HG03159 (cell line): Measurements from ENCODE around the gene DAG1.
A peak's percentile ranks its signal among the peaks of the same experiment; 100 is the strongest.
"Not testable (repeated sequence)": the region's sequence is repeated elsewhere in the genome, so short reads cannot be mapped to it uniquely, and the experiment has no call there.

Experiments used
- ATAC-seq: cut with Tn5 transposase; IDR thresholded peaks from one replicate; pipeline ENCODE4 v1.9.1; 2021; ENCODE audit warnings: mild to moderate bottlenecking, moderate library complexity; ENCODE audit not compliant: unreplicated experiment

The DAG1 gene

DNA sequence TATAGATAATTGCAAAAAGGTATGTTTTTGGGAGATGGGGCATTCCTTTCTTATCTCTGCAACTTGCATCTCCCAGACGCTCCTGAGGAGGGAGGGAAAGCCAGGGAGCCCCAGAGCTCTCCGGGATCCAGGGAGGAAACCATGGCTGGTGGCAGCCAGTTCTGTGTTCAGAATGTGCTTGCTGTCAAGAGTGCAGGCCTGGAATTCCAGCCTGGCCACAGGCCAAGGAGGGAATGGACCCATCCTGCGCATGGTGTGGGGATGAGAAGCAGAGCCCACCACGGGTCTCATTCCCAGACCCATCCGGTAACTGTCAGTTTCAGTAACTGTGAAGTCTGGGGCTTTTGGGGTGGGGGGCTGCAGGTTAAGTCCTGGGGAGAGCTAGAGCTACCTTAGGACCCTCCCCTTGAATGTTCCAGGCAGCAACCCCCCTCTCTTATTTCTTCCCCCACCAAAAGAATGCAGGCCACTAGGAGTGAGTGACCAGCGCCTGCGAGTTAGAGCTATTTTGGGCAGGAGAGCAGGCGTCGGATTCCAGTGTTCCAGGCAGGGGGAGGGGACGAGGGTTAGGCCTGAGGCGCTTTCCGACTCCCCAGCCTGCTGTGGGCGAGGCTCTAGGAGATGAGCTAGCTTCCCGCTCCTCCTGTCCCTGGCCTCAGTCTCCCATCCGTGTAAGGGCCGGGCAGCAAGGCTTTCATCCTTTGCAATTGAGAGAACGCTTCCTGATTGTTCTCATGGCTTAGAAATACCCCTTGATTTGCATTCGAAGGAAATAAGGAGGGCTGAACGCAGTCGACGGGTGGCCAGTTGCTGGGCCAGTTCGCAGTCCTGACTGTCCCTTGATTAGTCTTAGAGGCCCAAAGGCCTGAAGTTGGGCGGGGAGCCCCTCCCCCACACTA, 781 bp upstream of the DAG1 start:
- ATAC-seq = no peak

DNA sequence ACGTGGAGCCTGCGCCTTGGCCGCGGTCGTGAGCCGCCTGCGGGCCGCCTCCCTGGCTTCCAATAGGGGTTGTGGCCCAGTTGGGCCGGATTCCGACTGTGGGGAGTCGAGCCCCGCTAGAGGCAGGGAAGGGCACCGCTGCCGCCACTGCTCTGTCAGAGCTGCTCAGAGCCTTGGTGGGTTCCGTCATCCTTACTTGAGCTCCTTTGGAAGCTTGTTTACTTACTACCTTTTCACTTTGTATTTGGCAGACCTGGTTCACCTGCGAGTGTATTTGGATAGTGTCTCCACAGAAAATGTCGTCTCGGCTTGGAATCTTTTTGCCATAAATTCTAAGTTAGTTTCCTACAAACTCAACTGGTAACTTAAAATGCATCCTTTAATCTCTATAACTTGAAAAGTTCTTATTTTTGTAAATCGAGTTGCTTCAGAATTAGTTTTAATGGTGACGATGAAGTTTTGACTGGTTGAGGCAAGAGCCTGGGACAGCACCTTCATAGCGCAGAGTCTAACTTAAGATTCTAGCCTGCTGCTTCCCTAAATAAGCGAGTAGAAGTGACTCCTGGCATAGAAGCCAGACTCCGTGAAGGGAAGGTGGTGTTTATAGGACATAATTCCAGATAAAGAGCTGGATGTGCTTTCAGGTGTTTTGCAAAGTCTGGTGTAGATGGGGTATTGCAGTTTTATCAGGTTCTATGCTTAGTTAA, 800 bp downstream of the DAG1 start:
- peak; percentile 23 for ATAC-seq

DNA sequence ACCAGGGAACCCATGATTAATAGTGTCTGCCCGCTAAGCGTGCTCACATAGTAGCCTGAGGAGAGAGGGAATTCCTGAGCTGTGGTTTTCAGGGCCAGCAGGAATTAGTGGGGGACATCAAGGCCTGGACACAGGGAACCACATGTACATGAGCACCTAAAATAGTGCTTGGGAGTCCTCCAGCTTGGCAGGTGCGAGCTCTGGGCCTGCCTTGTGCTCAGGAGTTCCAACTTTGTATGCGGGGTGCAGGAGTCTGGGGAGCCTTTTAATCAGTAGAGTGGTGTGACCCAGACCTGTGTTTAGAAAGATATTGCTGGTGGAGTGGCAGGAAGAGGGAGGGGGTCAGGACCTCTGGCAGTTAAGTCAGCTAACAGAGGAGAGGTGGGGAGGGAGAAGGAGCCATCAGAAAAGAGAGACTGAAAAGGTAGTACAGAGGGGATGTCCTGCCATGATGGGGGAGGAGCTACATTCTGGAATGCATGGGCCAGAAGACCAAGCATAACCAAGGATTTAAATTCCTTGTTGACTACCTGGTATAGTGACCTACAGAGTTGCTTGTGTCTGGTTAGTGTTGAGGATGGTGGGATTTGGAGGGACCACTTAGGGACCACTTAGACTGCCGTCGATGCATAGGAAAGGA, 1.9 kb downstream of the DAG1 start:
- no peak for ATAC-seq

DNA sequence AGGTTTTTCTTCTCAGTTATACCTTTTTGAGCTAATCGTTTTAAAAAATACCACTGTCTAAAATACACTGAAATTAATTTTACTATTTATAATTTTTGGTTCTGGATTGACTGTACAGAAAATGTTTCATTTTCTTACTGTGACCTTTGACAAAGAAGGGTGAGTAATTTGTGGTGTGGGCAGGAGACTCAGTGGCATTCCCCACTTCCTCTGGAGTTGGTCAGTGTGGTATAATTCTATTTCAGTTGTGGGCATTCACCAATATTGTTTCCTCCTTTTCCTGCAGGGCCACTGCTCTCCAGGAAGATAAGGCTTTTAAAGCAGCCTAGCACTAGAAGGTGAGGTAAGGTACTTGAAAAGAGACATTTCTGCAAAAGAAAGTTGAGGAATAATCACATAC, 6.5 kb downstream of the DAG1 start:
- ATAC-seq = no peak

DNA sequence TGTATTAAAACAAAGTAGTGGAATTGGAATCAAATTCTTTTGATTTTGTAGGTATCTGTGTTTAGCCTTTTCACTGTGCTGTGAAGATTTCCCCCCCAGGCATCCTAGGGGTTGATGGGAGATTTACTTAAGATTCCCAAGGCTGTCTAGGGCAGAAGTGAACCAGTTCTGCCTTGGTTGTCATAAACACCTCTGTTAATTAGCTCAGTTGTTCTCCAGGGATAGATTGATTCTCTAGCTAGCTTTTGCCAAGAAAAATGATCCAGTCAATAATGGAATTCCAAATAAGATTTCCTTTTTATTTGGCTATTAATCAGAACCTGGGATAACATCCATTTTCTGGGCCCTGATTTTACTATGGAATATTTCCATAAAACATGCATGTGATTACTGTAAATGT, 12.7 kb downstream of the DAG1 start:
- no peak for ATAC-seq

DNA sequence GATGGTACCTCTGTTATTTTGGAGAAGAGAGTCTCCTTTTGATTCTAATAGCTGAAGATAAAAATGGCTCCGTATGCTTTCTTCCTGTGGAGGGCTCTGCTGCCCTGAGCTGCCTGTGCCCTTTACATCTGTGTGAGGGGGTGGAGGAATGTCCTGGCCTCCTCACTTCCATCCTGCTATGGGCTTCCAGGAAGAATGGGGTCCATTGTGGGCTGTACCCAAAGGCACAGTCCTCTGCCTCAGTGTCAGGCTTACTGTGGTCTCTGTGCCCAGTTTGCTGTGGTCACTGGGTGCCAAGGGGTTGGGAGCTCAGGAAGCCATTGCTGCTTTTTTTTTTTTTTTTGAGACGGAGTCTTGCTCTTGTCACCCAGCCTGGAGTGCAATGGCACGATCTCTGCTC, 14.4 kb downstream of the DAG1 start:
- no peak for ATAC-seq

DNA sequence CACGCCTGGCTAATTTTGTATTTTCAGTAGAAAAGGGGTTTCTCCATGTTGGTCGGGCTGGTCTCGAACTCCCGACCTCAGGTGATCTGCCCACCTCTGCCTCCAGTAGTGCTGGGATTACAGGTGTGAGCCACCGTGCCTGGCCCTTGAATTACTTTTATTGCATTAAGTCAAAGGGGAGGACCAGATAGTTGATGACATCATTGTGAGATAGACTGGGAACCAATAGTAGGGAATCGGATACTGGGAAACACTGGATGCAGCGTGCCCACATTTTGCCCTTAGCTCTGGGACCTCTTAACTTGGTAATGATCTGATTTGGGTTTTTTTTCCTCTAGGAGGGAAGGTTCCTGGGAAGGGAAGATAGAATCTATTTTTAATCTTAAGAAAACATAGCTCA, 19.2 kb downstream of the DAG1 start:
- ATAC-seq = no peak

DNA sequence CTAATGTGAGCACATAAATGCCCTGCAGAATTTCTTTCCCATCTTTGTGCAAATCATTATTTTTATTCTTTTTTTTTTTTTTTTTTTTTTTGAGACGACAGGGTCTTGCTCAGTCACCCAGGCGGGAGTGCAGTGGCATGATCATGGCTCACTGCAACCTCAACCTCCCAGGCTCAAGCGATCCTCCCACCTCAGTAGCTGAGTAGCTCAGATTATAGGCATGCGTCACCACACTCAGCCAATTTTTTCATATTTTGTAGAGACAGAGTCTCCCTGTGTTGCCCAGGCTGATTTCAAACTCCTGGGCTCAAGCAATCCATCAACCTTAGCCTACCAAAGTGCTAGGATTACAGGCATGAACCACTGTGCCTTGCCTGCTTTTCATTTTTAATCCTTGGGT, 22.9 kb downstream of the DAG1 start:
- no peak for ATAC-seq

DNA sequence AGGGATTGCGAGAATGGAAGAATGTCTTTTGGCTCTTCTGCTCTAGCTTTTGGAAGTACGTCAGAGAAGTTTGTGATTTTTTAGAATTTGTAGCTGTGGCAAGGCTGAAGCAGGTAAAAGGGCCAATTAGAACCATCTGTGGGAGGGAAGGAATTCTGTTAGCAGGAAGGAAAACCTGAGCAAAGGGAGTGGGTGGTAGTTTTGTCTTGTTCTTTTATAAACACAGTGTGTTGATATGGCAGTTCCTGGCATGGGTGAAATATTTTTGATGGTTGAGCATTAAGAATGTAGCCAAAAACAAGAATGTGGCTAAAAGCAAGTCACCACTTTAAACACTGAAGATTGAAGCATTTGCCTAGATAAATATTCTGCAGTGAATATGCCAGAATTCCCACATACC, 23.8 kb downstream of the DAG1 start:
- ATAC-seq = no peak

DNA sequence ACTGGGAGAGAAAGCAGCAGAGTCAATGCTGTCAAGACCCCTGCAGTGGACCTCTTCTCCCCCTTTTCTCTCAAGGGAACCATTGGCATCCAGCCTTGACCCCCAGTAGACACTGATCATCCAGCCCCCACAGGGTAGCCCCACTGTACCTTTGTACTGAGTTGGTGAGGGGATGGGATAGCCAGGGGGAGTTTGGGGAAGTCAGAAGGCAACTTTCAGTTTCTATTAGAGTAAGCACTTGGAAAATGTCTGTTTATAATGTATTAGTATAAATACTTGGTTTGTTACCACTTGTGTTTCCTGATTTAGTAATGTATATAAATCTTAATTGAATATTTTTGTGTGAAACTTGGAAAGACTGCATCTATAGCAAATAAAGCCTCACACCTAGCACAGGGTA, 25.0 kb downstream of the DAG1 start:
- no peak for ATAC-seq

DNA sequence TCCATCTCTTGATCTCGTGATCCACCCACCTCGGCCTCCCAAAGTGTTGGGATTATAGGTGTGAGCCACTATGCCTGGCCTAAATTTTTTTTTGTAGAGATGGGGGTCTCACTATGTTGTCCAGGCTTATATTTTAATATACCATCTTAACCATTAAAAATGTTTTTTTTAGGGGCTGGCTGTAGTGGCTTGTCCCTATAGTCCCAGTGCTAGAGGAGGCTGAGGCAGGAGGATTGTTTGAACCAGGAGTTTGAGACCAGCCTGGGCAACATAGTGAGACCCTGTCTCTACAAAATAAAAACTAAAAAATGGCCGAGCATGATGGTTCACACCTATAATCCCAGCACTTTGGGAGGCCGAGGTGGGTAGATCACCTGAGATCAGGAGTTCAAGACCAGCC, 26.8 kb downstream of the DAG1 start:
- ATAC-seq = not testable (repeated sequence)

DNA sequence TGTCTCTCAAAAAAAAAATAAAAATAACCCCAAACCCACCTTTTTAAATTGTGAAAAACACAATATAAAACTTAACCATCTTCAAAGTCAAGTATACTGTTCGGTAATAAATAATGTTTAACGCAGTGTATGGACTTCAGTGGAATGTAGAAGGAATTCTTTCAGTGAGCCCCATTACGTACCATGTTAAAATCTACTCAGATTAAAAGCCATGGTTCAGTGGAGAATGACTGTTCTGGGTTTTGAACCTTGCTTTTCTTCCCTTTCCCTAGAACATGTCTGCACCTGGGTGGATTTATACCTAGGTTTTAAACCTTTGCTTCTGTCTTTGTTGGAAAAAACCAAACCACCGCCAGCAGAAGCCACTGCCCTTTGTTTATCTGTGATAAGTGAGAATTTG, 27.5 kb downstream of the DAG1 start:
- no peak for ATAC-seq

DNA sequence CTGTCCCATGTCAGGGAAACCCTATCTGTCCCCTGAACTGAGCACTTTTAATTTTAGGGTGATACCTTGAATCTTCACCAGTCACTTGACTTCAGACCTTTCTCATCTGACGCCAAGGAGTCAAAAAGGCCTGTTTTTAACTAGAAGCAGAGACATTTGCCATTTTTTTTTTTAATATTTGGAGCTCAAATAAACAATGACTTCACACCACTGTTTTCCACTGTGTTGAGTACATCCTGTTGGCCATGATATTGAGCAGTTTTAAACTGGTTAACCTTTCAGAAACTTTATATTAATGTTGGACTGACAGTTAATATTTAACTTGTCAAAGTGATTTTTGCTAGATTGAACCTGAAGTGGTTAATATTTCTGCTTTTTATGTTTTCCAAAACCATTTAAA, 28.2 kb downstream of the DAG1 start:
- ATAC-seq = no peak

DNA sequence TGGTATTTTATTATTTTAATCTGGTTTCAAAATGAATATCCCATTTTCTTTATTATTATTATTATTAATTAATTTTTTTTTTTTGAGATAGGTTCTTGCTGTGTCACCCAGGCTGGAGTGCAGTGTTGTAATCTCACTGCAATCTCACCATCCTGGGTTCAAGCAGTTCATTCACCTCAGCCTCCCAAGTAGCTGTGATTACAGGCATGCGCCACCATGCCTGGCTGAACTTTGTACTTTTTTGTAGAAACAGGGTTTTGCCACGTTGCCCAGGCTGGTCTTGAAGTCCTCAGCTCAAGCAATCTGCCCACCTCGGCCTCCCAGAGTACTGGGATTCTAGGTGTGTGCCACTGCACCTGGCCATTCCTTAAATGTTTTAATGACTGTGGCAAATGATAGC, 28.6 kb downstream of the DAG1 start:
- ATAC-seq = no peak

DNA sequence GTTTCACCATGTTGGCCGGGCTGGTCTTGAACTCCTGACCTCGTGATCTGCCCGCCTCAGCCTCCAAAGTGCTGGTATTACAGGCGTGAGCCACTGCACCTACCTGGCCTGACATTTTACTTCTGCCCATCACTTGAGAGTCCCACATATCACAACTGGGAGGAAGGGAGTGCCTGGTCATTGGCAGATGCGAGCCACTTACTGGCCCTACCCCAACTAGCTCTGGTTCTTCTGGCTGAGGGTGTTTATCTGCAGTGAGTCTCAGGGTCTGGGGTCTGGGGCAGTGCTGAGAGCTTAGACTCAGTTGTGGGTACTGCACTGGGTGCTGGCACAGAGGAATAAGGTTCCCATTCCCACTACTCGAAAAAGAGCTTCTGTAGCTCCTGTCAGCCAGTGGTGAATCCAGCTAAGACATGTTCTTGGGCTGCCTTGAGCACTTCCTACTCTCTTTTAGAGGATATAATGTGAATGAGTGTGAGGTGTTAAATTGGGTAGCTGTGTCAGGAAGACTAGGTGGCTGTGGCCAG, 30.2 kb downstream of the DAG1 start:
- no peak for ATAC-seq

DNA sequence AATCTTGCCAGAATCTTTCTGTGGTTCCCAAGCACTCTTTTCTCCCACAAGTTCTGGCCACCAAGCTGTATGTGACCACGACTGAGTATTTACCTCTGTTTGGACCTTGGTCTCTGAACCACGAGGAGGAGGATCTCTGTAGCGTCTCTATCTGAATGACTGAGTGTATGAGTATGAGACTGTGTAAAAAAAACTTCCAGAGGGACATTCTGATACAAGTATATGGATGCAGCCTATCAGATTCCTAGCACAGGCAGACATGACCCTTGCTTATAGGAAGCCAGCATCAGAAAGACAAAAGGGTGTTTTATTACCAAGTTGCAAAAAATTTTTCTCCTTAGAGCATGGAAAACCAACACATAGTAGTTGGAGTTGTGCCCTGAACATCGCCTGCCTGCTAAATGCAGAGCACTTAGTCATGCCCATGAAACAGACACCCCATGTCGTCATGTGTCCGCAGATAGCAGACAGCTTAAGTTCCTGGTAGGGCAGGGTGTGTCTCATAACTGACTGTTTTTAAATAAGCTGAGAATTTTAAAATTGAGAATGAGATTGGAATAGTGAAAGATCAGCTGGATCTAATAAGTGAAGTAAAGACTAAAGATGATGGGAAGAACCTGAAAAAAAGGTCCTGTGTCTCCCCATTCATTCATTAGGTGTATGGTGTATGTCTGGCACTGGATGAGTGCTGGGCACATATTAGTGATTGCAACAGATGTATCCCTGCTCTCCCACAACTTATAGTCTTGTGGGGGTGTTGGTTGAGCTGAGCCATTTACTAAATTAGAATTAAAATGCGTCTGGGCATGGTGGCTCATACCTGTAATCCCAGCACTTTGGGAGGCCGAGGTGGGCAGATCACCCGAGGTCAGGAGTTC, 30.9 kb downstream of the DAG1 start:
- no peak for ATAC-seq

DNA sequence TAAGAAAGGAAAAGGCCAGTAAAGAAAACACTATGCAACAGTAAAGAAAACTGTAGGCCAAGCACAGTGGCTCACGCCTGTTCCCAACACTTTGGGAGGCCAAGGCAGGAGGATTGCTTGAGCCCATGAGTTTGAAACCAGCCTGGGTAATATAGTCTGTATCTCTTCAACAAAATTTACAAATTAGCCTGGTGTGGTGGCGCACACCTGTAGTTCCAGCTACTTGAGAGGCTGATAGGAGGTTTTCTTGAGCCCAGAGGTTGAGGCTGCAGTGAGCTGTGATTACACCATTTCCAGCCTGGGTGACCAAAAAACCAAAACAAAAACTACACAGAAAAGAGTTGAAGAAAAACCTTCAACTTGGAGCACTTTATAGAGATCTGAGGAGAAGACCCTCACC, 31.8 kb downstream of the DAG1 start:
- ATAC-seq = no peak

DNA sequence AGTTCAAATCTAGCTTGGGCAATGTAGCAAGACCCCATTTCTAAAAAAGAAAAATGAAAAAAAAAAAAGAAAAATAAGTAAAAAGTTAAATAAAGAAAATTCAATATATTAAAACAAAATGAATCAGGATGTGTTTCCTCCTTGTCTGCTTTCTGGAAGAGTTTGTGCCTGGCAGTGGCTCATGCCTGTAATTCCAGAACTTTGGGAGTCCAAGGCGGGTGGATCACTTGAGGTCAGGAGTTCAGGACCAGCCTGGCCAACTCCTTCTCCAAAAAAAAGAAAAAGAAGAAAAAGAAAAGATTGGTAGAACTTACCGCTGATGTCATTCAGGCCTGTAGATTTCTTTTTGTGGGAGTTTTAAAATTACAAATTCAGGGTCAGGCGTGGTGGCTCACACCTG, 36.8 kb downstream of the DAG1 start:
- ATAC-seq = no peak

DNA sequence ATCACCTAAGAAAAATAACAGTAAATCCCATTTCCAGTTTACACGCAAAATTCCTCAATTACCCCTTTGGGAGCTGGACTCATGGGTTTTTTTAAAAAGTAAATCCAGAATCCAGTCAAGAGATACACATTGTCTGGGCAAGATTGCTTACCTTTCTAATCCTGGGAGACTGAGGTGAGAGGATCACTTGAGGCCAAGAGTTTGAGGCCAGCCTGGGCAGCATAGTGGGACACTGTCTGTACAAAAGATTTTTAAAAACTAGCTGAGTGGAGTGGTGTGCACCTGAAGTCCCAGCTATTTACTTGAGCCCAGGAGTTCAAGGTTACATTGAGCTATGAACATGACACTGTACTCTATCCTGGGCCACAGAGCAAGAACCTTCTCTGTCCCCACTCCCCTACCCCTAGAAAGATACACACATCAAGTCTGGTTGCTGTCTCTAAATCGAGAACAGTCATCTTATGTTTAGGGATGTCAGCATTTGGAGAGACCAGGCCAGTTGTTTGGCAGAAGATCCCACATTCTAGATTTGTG, 39.0 kb downstream of the DAG1 start:
- no peak for ATAC-seq

DNA sequence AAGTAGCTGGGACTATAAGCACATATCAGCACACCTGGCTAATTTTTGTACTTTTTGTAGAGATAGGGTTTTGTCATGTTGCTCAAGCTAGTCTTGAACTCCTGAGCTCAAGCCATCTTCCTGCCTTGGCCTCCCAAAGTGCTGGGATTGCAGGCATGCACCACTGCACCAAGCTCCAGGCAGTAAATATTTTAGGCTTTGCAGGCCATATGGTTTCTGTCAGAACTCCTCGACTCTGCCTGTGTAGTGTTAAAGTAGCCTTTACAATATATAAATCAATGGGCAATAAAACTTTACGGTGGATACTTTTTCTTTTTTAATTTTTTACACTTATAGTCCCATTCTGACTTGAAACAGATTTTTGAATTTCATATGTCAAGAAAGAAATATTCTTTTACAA, 41.6 kb downstream of the DAG1 start:
- no peak for ATAC-seq
